Fibroblast of skin of abdomen (primary cell): ENCODE results near the gene LANCL1.

Experiments used
- DNase-seq: peaks from one replicate; pipeline ENCODE4 v3.0.0-alpha.2; 2013

The LANCL1 gene

GRCh38 chr2:210388148-210388547, 88.4 kb downstream of the LANCL1 start:
- no peak for DNase-seq

- no peak for DNase-seq
Observed at GRCh38 chr2:210387074-210387473, 89.5 kb downstream of the LANCL1 start.
